AML-193 (cell line): ENCODE results near the gene RAE1.

Experiments used
- DNase-seq, 2 experiments: peaks; one replicate each; lab custom pipeline; 2025; lab: John Stamatoyannopoulos, UW

RAE1 gene

DNA sequence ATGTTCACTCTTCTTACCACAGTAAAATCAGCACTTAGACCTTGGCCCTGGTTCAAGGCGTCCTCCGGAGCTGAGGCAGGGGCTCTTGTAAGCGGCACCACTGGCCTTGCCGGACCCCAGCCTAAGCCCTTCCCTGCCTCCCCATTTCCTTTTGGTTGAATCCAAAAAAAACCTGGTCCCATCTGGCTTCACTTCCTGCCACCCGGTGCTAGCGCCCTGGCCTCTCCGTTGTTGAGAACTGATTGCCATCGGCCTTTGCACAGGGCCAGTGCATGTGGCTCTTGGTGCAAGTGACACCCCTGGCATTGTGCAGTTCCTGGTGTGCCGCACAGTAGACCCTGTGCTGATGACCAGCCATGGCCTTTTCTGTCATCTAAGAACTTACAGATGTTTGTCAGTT is 21.1 kb downstream of the RAE1 start:
- no peak for DNase-seq

DNA sequence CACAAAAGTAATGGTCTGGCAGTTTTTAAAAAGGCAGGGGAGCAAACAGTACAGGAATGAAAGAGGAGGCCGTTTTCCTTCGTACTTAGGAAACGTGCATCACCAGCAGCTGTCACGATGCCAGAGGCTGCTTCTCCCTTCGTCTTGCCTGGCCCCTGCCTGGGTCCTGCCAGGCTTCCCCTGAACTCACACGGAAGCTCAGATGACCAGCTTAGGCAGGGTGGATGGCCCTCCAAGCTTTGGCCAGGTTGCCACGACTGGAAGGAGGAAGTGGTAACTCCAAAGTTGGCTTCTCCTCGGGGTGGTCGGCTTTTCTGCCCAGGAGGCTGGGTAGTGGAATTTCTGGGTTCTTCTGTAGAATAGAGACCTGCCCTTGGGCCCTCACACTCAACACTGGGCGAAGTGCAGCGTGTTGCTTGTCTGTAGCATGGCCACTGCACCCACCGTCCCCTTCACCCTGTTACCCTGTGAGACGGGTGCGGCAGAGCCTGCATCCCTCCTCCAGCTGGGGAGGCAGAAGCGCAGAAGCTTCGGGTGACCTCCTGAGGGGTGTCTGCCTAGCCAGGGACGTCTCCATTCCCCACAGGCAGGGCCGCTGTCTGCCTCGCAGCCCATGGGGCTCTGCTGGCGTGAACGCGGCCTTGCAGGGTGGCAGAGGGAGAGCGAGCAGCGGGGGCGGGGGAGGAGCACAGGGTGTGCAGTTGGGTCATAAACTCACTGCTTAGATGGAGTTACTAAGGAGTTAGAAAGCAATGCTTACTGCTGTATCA is 21.7 kb downstream of the RAE1 start:
- no peak for DNase-seq

DNA sequence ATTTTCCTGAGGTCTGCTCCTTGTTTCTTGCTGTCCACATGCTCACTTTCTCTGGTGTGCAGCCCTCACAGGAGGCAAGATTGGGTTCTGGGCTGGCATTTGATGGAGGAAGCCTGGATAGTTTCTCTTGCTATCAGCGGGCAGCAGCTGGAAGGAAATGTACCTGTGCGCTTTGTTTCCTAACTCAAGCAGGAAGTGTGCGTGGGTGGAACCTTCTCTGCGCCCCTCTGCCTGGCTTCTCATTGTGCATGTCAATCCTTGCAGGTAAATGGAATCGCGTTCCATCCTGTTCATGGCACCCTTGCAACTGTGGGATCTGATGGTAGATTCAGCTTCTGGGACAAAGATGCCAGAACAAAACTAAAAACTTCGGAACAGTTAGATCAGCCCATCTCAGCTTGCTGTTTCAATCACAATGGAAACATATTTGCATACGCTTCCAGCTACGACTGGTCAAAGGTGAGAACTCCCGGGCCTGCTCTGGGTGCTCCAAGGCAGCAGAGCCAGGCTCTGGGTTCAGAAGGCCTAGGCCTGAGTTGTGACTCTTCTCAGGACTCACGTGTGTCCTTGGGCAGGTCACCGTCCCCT is 23.4 kb downstream of the RAE1 start:
- no peak for DNase-seq

- peak; percentile 79 to 88 for DNase-seq
Observed at GRCh38 chr20:57374931-57375651, 24.0 kb downstream of the RAE1 start.

- no peak for DNase-seq
Observed at GRCh38 chr20:57375652-57376230, 24.7 kb downstream of the RAE1 start.

GRCh38 chr20:57377350-57377749 is 26.3 kb downstream of the RAE1 start:
- DNase-seq: no peak

GRCh38 chr20:57378107-57378506 is 27.1 kb downstream of the RAE1 start:
- DNase-seq: no peak

GRCh38 chr20:57378646-57379262 is 27.7 kb downstream of the RAE1 start:
- no peak for DNase-seq

DNA sequence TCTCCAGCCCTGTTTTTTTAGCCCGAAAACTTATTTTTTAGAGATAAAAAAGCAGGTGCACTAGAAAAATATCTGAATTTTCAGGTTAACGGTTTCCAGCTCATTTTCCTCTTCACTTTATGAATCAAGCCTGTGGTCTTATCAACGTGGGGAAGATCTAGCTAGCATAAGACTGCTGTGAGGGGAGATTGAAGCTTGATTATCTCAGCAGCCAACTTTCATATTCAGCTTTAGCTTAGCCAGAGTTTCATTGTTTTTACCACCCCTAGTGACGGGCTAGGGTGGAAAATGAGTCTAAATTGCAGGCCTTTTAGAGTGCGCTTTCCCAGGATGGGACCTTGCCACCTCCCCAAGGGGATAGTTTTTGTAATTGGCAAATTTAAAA is 28.2 kb downstream of the RAE1 start:
- no peak for DNase-seq

- no peak for DNase-seq
Observed at GRCh38 chr20:57380081-57380750, 29.2 kb downstream of the RAE1 start.

DNA sequence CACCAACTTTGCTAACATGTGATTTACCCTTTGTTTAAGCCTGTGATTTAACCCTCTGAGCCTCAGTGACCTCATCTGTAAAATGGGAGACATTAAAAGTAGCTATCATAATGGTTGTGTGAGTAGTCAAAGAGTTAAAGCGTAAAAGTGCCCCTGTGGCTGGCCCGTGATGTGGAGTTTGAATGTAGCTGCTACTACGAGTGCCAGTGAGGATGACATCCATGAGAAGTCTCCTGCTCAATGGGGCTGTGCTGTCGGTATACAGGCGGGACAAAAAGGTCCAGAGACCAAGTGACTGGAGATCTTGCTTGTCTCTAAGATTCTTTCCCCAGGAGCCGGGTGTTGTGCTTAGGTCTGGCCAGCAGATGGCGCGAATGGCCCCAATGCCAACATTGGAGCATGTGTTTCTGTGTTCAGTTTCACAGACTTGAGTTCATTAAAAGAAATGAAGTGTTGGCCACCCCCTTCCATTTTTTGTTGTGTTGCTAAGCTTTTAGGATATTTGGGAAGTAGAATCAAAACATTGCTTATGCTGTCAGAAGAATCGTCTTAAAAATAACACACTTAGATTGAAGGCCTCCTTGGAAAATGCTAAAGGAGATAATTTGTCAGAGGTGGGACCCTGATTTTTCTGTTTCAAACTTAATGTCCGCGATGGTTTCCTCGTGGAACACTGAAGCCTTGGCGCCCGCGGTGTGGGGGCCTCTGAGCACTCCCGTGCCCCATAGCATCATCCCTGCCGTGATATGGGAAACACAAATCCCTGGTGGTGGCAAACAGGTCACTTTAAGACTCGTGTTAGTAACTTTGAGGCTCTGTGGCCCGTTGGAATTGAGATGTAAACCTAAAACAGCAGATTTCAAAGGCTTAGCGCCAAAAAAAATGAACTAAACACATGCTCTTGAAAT is 30.8 kb downstream of the RAE1 start:
- DNase-seq: peak; percentile 65 to 76

DNA sequence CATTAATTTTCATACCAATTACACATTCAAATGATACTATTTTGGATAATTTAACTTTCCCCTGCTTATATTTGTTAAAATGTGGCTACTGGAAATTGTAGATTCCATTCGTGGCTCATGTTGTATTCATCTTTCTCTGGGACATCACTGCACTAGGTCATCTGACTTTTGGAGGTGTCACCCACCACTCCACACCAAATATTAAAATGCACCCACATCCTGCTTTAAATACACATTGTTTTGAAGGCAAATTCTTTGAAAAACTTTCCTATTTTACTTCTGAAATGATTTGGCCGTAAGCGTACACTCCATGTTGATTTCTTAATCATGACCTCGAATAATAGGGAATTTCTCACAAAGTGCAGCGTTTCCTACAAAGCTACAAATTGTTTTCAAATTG is 31.5 kb downstream of the RAE1 start:
- no peak for DNase-seq

DNA sequence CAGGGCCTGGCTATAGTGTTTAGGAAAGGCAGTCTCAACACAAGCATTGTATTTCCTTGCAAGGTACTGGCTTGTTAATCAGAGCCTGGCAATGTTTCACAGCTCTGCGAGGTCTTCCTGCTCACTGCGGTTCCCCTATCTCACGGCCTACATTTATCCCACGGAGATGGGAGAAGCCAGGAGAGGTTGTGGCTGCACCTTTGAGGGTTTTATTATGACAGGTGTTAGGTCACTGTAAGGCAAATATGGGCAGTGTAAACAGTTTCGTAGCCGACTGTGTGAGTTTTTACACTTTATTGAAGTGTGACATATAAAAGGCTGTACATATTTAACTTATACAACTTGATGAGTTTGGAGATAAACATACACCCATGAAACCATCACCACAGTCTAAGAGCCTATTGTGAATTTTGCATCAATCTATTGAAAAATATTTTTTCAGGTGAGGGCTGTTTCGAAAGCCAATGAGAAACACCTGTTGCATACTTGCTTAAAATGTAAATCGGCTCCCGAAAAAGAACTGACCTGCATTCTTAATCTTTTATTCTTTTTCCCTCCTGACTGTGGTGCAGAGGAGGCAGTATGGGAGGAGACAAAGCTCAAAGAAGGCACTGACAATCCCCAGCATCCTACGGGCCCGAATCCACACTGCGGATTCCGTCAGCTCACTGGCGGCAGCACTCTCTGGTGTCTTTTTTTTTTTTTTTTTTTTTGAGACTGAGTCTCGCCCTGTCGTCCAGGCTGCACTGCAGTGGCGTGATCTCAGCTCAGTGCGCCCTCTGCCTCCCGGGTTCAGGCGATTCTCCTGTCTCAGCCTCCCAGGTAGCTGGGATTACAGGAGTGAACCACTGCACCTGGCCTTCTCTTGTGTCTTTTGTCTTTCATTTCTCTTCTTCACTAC is 32.6 kb downstream of the RAE1 start:
- DNase-seq: no peak

- DNase-seq: no peak
Observed at GRCh38 chr20:57384486-57384885, 33.4 kb downstream of the RAE1 start.

GRCh38 chr20:57384953-57385761 is 34.1 kb downstream of the RAE1 start:
- no peak for DNase-seq

DNA sequence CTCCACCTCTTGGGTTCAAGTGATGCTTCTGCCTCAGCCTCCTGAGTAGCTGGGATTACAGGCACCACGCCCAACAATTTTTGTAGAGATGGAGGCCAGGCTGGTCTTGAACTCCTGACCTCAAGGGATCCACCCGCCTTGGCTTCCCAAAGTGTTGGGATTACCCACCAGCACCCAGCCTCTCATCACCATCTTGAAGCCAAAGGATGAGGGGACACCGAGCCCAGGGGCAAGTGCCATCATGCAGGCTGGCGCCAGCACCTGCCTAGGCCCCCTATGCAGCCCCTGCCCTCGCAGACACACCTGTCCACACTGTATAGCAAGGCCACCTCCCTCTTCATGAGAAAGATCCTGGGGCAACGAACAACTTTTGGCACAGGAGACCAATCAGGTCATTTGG is 34.9 kb downstream of the RAE1 start:
- DNase-seq: no peak

- no peak for DNase-seq
Observed at GRCh38 chr20:57386762-57387161, 35.7 kb downstream of the RAE1 start.

DNA sequence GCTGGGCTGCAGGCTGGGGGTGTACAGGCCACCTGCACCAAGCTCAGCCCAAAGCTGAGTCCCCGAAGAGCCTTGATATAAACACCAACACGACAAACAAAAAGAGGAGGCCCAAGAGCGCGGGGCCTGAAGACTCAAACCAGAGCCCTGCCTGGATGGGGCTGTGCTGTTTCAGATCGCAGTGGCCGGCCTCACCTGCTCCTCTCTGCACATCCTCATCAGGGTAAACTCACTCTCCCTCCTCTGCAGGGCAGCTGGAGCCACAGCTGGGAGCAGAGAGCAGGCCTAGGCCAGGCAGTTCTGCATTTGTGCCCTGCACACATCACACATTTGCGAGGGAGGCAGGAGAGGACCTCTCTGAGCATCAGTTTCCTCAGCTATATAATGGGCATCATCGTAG is 36.4 kb downstream of the RAE1 start:
- DNase-seq: no peak

DNA sequence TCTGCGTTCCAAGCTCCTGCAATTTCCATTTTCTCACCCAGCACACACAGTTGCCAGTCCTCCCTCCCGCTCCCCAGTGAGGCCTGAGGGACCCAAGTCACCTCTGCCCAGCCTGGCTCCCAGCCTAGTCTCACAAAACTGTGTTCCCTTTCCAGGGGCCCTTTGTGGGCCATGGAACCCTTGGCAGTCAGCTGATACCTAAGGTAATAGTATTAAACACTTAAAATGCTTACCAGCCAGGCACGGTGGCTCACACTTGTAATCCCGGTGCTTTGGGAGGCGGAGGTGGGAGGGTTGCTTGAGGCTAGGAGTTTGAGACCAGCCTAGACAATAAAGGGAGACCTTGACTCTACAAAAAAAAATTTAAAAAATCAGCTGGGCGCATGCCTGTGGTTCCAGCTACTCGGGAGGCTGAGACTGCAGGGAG is 36.9 kb downstream of the RAE1 start:
- no peak for DNase-seq
